B cell (primary cell): ENCODE measurements around the gene VWA3B. TPM values are rescaled to one million over a fixed set of nuclear protein-coding genes. Genes with fewer than 3 reads are reported as not detected.

ENCODE experiments used
- ATAC-seq: fragments of 200-7000 bp; cut with Tn5 transposase; one replicate; pipeline ENCODE4 v1.10.0; 2021; ENCODE audit warnings: low read depth, mild to moderate bottlenecking, moderate number of reproducible peaks, moderate library complexity
- CTCF ChIA-PET: fragments of 350-600 bp; sonication (Branson Sonifier 250); formaldehyde crosslinking; loops from one replicate; lab custom pipeline; 2021; ENCODE audit warnings: antibody characterized with exemption, inconsistent platforms; lab: Charles Lee
- POLR2A ChIA-PET: fragments of 350-600 bp; sonication (Branson Sonifier 250); formaldehyde crosslinking; loops from one replicate; lab custom pipeline; 2021; ENCODE audit warnings: antibody characterized with exemption; lab: Charles Lee
- DNase-seq: peaks from one replicate; pipeline ENCODE4 v3.0.0; 2013
- H2AFZ ChIP-seq: 2 replicates; pipeline ENCODE4 v1.6.1; 2012; ENCODE audit warnings: mild to moderate bottlenecking, low read depth, low read length; ENCODE audit not compliant: insufficient read depth, poor library complexity, severe bottlenecking
- H3K27ac ChIP-seq, 2 donors: 1 replicate in 1 of 2; 2 replicates in 1 of 2; pipeline ENCODE4 v1.5.1; 2012 to 2013; ENCODE audit warnings: low read length in 2 of 2, mild to moderate bottlenecking in 2 of 2, moderate library complexity in 1 of 2
- H3K27me3 ChIP-seq, 4 experiments: fragments of 200-600 bp in 1 of 4; sonication (generic) in 1 of 4; replicated peaks in 1 of 4; 1 replicate in 2 of 4; 2 replicates in 2 of 4; pipeline versions ENCODE4 v1.6.1 to v1.7.0; 2013 to 2016; ENCODE audit warnings: low read length in 3 of 4, mild to moderate bottlenecking in 2 of 4, mixed read lengths in 1 of 4, moderate library complexity in 1 of 4; ENCODE audit not compliant: insufficient read depth in 4 of 4, control insufficient read depth in 3 of 4; ENCODE audit errors: control extremely low read depth in 1 of 4
- H3K36me3 ChIP-seq, 2 experiments: replicated peaks in 1 of 2; 1 replicate in 1 of 2; 2 replicates in 1 of 2; pipeline versions ENCODE4 v1.6.1 to v1.7.1; 2013; ENCODE audit warnings: low read length in 1 of 2; ENCODE audit not compliant: insufficient read depth in 2 of 2, control insufficient read depth in 1 of 2; ENCODE audit errors: control extremely low read depth in 1 of 2, extremely low read depth in 1 of 2
- H3K4me1 ChIP-seq, 2 donors: fragments of 200-600 bp in 1 of 2; sonication (generic) in 1 of 2; 1 replicate in 1 of 2; 2 replicates in 1 of 2; pipeline versions ENCODE4 v1.5.1 to v1.6.1; 2013 to 2017; ENCODE audit warnings: low read length in 2 of 2; ENCODE audit not compliant: control insufficient read depth in 2 of 2, insufficient read depth in 2 of 2
- H3K4me2 ChIP-seq: replicated peaks from 2 replicates; pipeline ENCODE3; 2012; ENCODE audit warnings: mild to moderate bottlenecking, low read depth, low read length; ENCODE audit not compliant: poor library complexity, severe bottlenecking
- H3K4me3 ChIP-seq, 5 experiments: fragments of 200-600 bp in 1 of 5; sonication (generic) in 1 of 5; 1 replicate in 3 of 5; 2 replicates in 2 of 5; pipeline versions ENCODE4 v1.5.1 to v1.7.0; 2011 to 2016; ENCODE audit warnings: low read length in 4 of 5, mild to moderate bottlenecking in 4 of 5, low read depth in 2 of 5, control low read depth in 1 of 5, moderate library complexity in 1 of 5; ENCODE audit not compliant: insufficient read depth in 1 of 5; ENCODE audit errors: control extremely low read depth in 1 of 5, extremely low read depth in 1 of 5
- H3K79me2 ChIP-seq: fragments of 200-600 bp; sonication (generic); one replicate; pipeline ENCODE4 v1.6.0; 2016; ENCODE audit warnings: low read length; ENCODE audit not compliant: control insufficient read depth, insufficient read depth
- H3K9ac ChIP-seq: fragments of 200-600 bp; sonication (generic); 2 replicates; pipeline ENCODE4 v1.6.1; 2017; ENCODE audit warnings: mild to moderate bottlenecking, low read length, moderate library complexity
- H3K9me3 ChIP-seq, 3 donors: one replicate each; pipeline versions ENCODE4 v1.6.1 to v1.7.1; 2013; ENCODE audit warnings: low read length in 2 of 3; ENCODE audit not compliant: control insufficient read depth in 2 of 3, insufficient read depth in 1 of 3; ENCODE audit errors: control extremely low read depth in 1 of 3
- H4K20me1 ChIP-seq: 2 replicates; pipeline ENCODE4 v1.6.0; 2012; ENCODE audit warnings: mild to moderate bottlenecking, low read length; ENCODE audit not compliant: insufficient read depth, control insufficient read depth, poor library complexity, severe bottlenecking
- H3K27ac Mint-ChIP-seq: one replicate; pipeline ENCODE4 v1.8.0; 2021; ENCODE audit warnings: mixed read lengths
- H3K27me3 Mint-ChIP-seq: one replicate; pipeline ENCODE4 v1.8.0; 2021; ENCODE audit warnings: mixed read lengths
- H3K4me1 Mint-ChIP-seq: one replicate; pipeline ENCODE4 v1.8.0; 2021; ENCODE audit warnings: mixed read lengths
- H3K4me3 Mint-ChIP-seq: one replicate; pipeline ENCODE4 v1.8.0; 2021; ENCODE audit warnings: mixed read lengths
- H3K9me3 Mint-ChIP-seq: one replicate; pipeline ENCODE4 v1.8.0; 2022; ENCODE audit warnings: mixed read lengths; ENCODE audit not compliant: insufficient read depth
- CTCF ChIP-seq: fragments of 200-600 bp; IDR thresholded peaks from one replicate; pipeline ENCODE4 v1.8.0; 2022; ENCODE audit warnings: antibody characterized with exemption, mild to moderate bottlenecking
- EZH2 ChIP-seq: IDR thresholded peaks from 2 replicates; pipeline ENCODE4 v1.6.1; 2012; ENCODE audit warnings: borderline replicate concordance, low read depth, mild to moderate bottlenecking, moderate library complexity, low read length; ENCODE audit not compliant: insufficient read depth, poor library complexity, severe bottlenecking
- WGBS: methylation state at CpG from one replicate; pipeline ENCODE4 v1.1.5; 2013; ENCODE audit warnings: missing lambda C conversion rate; ENCODE audit not compliant: insufficient coverage; 5-methylcytosine and 5-hydroxymethylcytosine counted together
- intact Hi-C: fragments of 100-400 bp; cut with micrococcal nuclease; formaldehyde crosslinking; loops from one replicate; pipeline ENCODE4 v1.10.0; 2022
- polyA plus RNA-seq: library from polyadenylated mRNA; depleted of rRNA; stranded (reverse); fragments of >200 nt; gene quantifications from 2 replicates; pipeline ENCODE4 v1.2.3, GENCODE V29; 2012
- total RNA-seq, 2 donors: library from RNA; stranded (reverse); fragments of 120-200 nt in 1 of 2; gene quantifications; 1 replicate in 1 of 2; 2 replicates in 1 of 2; pipeline versions ENCODE4 v1.2.3 to v1.2.4, GENCODE V29; 2013 to 2022

VWA3B gene
- total and polyA plus RNA-seq, 2 donors (not counting 1 experiment from before 2014, with no cell fraction given): not detected

GRCh38 chr2:98277162-98277859, 190.3 kb downstream of the VWA3B start:
- H3K4me3 Mint-ChIP-seq: no peak overlapping the region
- H3K27ac Mint-ChIP-seq: no peak overlapping the region
- POLR2A ChIA-PET: no interaction called here
- Histone ChIP-seq H3K9me3 (peaks cover 0 to 12% (median 0%) of the 10 kb centered on the region in 3 donors), H3K9ac (no peak overlapping the region), H2AFZ (no peak overlapping the region), H3K4me3 (no peak overlapping the region), H3K4me1 (no peaks in the 10 kb centered on the region), H3K27ac (no peak overlapping the region), H3K36me3 (no peaks in the 10 kb centered on the region), H3K4me2 (no peak overlapping the region), H3K27me3 (peaks cover 0 to 26% (median 4%) of the 10 kb centered on the region in 4 experiments), H3K79me2 (no peaks in the 10 kb centered on the region), H4K20me1 (no peaks in the 10 kb centered on the region)
- CTCF ChIA-PET: interaction anchor here (1.2 kb wide), 1 partner anchor 8 kb away, joined by 4 read pairs; no protein-coding TSS in a partner anchor
- H3K4me1 Mint-ChIP-seq: no peaks in the 10 kb centered on the region
- intact Hi-C loops: no loop called here
- TF ChIP-seq CTCF (no peak), EZH2 (no peak)
- ATAC-seq (no peak), DNase-seq (no peak)
- WGBS: 91% methylated on average over 6 of the region's 9 CpGs
- peaks cover 2% of the 10 kb centered on the region for H3K9me3 Mint-ChIP-seq
- peaks cover 41% of the 10 kb centered on the region for H3K27me3 Mint-ChIP-seq

- Mint-ChIP-seq H3K4me1 (no peaks in the 10 kb centered on the region), H3K4me3 (no peak overlapping the region), H3K9me3 (peaks cover 2% of the 10 kb centered on the region), H3K27me3 (peaks cover 41% of the 10 kb centered on the region), H3K27ac (no peak overlapping the region)
- Histone ChIP-seq H3K4me2 (no peak overlapping the region), H3K4me1 (no peaks in the 10 kb centered on the region), H3K9ac (no peak overlapping the region), H3K4me3 (no peak overlapping the region), H3K9me3 (peaks cover 0 to 12% (median 0%) of the 10 kb centered on the region in 3 donors), H4K20me1 (no peaks in the 10 kb centered on the region), H3K27ac (no peak overlapping the region), H3K27me3 (peaks cover 0 to 26% (median 4%) of the 10 kb centered on the region in 4 experiments), H3K36me3 (no peaks in the 10 kb centered on the region), H3K79me2 (no peaks in the 10 kb centered on the region), H2AFZ (no peak overlapping the region)
- POLR2A ChIA-PET: no interaction called here
- DNase-seq (no peak), ATAC-seq (no peak)
- TF ChIP-seq CTCF: no peak
- TF ChIP-seq EZH2: no peak
- CTCF ChIA-PET: interaction anchor here (1.2 kb wide), 1 partner anchor 8 kb away, joined by 4 read pairs; no protein-coding TSS in a partner anchor
- 87% methylated on average over 7 of the region's 7 CpGs for WGBS
- intact Hi-C loops: no loop called here
Observed at GRCh38 chr2:98278074-98278473, 191.1 kb downstream of the VWA3B start.
